Activated gamma-delta T cell (primary cell): ENCODE data around the gene LIN28B.
"Not testable (repeated sequence)": the region's sequence is repeated elsewhere in the genome, so short reads cannot be mapped to it uniquely, and the experiment has no call there.

Experiments used
- DNase-seq: peaks from one replicate; lab custom pipeline; 2025; lab: John Stamatoyannopoulos, UW

Gene LIN28B

GRCh38 chr6:105067329-105067728, 110.4 kb downstream of the LIN28B start:
- no peak for DNase-seq

GRCh38 chr6:105068407-105068806, 111.5 kb downstream of the LIN28B start:
- no peak for DNase-seq

DNA sequence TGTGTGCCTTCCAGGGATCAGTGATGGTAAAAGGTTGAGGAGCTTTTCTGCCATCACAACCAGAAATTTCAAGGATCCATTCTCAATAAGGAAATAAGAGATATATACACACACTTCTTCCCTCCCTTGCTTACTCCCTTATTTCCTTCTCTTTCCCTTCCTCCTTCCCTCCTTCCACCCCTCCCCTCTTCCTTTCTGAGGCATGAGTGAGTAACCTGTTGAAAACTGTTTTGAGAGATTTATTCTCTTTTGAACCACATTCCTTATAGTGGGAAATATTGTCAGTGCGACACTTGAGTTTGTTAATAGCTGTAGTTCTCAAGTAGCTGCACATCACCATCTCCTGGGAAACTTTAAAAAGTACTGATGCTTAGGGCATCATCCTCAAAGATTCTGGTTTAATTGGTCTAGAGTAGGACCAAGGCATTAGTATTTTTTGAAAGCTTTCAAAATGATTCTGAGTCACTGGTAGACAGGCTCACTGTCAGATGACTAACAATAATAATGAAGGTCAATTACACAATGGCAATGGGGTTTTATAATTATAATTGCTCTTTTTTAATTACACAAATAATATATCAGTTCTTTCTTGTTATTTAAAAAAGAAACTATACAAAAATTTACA, 113.0 kb downstream of the LIN28B start:
- DNase-seq = no peak

GRCh38 chr6:105072798-105073199, 115.9 kb downstream of the LIN28B start:
- no peak for DNase-seq

GRCh38 chr6:105075210-105075609, 118.3 kb downstream of the LIN28B start:
- no peak for DNase-seq

- DNase-seq = not testable (repeated sequence)
Measured at GRCh38 chr6:105076418-105076817, 119.5 kb downstream of the LIN28B start.

- DNase-seq = no peak
Measured at GRCh38 chr6:105077596-105078385, 120.9 kb downstream of the LIN28B start.

GRCh38 chr6:105078386-105078708, 121.4 kb downstream of the LIN28B start:
- DNase-seq = no peak

- no peak for DNase-seq
Measured at GRCh38 chr6:105080279-105080678, 123.4 kb downstream of the LIN28B start.

- not testable (repeated sequence) for DNase-seq
Measured at GRCh38 chr6:105081662-105082061, 124.8 kb downstream of the LIN28B start.

- no peak for DNase-seq
Measured at GRCh38 chr6:105087571-105088211, 130.8 kb downstream of the LIN28B start.

DNA sequence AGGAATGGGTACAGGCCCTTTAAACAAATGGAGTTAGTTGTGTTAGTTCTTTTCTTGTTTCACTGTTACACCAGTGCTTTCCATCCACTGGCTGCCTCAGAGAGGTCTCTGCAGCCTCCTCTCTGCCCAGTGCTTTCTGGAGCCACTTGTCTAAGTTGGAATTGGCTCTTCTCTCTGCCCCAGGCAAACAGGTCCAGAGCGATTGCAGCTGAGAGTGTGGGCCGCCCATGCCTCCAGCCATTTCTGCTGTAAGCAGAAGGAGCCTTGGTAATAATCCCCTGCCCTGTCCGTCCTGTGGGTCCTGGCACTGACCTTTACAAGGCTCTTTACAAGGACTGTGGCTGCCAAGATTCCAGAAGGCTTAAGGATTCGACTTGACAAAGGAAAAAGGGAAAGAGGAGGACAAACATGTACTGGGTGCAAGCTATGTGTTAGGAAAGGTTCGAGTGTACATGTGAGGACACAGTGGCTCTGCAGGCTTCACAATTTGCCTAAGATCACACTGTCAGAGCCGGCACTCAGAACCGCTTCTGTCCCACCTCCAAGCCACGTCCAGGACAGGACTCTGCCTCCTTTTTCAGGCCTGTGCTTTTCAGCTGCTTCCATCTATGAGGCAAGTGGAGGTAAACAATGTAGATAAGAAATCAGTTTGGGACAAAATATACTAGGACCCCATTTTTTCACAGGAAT, 134.4 kb downstream of the LIN28B start:
- DNase-seq = no peak

DNA sequence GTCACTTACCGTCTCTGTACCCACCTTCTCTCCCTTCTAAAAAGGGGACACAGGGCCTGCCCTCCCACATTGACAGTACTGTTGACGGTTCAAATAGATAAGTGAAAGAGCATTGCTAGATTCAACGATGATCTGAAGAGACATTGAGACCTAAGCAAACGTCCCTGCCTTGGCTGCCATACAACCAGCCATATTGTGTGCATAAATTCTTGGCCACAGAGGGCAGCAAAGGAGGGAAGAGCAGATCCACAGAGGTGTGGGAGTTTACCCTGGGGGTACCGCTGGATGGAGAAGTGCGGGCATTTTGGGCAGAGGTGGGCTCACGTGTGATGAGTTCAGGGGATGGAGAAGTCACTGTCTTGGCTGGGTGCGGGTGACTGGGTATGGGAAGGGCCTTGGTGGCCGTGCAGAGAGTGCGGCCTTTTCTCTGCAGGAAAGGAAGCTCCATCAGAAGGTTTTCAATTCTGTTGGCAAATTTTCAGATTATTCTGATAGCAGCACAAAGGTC, 137.3 kb downstream of the LIN28B start:
- DNase-seq = no peak

DNA sequence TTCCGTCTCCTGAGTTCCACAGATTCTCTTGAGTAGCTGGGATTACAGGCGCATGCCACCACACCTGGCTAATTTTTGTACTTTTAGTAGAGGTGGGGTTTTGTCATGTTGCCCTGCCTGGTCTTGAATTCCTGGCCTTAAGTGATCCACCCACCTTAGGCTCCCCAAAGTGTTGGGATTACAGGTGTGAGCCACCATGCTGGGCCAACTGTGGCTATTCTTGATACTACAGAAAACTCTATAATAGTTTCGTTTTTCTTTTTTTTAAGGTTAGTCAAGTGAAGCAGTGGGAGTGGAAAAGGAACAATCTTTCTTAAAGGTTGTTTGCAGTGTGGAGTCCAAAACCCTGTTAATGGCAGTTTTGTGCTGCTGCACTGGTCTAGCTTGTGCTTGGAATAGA, 138.2 kb downstream of the LIN28B start:
- DNase-seq = no peak

DNA sequence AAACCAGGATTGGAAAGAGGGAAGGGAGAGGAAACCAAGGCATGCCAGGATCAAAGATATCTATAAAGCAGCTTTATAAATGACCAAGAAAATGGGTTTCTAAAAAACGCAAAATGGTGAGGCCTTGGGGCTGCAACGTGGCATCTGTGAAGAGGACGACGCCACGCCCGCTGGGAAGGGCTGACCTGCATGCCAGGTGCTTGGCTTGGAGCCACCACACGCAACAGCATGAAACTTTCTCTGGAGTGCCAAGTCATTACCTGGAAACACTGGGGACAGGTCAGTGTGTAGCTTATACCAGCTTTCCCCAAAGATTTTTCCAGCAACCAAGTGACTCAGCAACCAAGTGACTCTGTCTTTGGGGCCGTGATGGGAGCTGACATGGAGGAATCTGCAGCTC, 140.4 kb downstream of the LIN28B start:
- DNase-seq = no peak

GRCh38 chr6:105099371-105099770, 142.5 kb downstream of the LIN28B start:
- no peak for DNase-seq

DNA sequence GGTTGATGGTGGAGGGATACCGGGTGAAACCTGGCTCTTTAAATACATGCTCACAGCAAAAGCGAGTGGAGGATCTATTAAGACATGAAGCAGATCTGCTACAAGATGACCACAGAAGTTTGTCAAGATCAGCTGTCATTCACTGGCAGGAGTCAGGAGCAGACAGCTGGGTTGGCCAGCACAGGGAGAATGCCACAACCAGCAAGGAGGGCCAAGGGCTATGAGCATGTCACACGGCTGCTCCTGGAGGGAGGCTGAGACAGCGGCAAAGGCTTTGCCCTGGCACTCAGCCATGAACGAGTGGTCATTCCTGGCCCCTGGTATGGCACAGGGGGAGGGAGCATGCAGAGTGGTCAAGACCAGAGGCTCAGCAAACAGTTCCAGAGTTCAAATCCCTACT, 145.3 kb downstream of the LIN28B start:
- no peak for DNase-seq

GRCh38 chr6:105105094-105105493, 148.2 kb downstream of the LIN28B start:
- DNase-seq = no peak

DNA sequence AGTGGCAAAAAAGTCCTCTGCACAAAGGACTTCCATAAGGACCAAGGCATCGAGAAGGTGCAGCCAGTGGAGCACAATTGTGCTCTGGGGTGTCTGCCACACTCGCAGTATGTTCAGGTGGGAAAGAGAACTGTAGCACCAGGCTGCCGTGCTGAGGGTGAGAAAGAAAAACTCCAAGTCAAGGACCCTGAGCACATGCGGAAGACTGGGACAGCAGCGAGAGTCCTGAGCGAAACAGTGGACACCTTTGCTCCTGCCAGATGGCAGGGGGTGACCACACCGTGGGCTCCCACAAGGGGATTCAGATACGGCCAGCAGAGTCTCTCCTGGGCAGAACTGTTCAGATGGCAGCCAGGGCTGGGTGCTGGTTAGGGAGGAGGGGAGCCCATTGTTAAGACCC, 149.4 kb downstream of the LIN28B start:
- no peak for DNase-seq

DNA sequence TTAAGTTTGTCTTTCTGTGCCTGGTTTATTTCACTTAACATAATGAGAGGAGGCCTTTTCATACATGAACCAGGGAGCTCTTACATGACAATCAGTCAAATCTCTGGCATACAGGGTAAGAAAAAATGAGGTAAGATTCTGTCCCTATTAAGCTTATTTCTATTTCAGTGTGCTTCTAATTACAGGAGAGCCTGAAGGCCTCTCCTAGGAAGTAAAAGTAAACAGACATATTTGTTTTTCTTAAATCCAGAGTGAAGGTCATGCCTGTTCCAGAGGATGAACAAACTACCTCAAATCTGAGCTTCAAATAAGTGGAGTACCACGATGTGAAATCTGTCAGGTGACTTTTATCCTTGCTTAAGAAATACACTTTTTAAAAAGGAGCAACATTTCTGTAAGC, 150.3 kb downstream of the LIN28B start:
- DNase-seq = no peak

DNA sequence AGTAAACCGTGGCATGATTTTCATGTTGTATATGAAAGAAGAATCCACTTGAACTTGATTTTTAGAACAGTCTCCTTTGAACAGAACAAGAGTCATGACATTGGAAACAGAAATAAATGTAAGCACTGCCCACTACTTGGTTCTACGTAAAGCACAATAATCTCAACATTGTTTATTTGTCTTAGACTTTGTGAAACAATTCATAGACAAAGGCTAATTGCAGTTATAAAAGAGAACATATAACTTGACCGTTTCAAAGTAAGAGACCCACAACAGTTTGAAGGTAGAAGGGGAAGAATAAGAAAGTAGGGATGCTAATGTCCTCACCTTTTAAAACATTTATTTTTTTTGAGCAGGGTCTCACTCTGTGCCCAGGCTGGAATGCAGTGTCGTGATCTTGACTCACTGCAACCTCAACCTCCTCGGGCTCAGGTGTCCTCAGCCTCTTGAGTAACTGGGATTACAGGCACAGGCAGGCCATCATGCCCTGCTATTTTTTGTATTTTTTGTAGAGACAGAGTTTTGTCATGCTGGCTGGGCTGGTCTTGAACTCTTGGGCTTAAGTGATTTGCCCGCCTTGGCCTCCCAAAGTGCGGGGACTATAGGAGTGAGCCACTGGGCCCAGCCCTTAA, 151.8 kb downstream of the LIN28B start:
- no peak for DNase-seq
